Brain microvascular endothelial cell (primary cell): ENCODE results near the gene FAM227A.
A peak's percentile ranks its signal among the peaks of the same experiment; 100 is the strongest.

Experiments used
- DNase-seq: peaks from one replicate; pipeline ENCODE4 v3.0.0-alpha.2; 2020
- H3K27ac ChIP-seq: fragments of 250-450 bp; sonication (Bioruptor Pico); 2 replicates; pipeline ENCODE4 v1.5.1; 2020; ENCODE audit warnings: mild to moderate bottlenecking, moderate library complexity
- H3K27me3 ChIP-seq: fragments of 250-450 bp; sonication (Bioruptor Pico); replicated peaks from 2 replicates; pipeline ENCODE4 v1.5.1; 2020; ENCODE audit warnings: mild to moderate bottlenecking
- H3K36me3 ChIP-seq: fragments of 250-450 bp; sonication (Bioruptor Pico); replicated peaks from 2 replicates; pipeline ENCODE4 v1.5.1; 2020; ENCODE audit warnings: mild to moderate bottlenecking
- H3K4me3 ChIP-seq: 2 replicates; pipeline ENCODE4 v1.5.1; 2011; ENCODE audit warnings: low read depth, mild to moderate bottlenecking, control low read depth, low read length, moderate library complexity
- in situ Hi-C: cut with HindIII; loops from 2 replicates; pipeline ENCODE4 v1.10.0; 2017; ENCODE audit warnings: low sequenced_read_pairs, low pct_ligation_motif_present
- TF ChIP-seq, protein P1 (sequence below): IDR thresholded peaks from 2 replicates; pipeline ENCODE4 v1.5.1; 2011; ENCODE audit warnings: low read depth, mild to moderate bottlenecking, moderate library complexity, low read length, control low read depth, inconsistent platforms; ENCODE audit errors: missing control alignments

FAM227A gene

DNA sequence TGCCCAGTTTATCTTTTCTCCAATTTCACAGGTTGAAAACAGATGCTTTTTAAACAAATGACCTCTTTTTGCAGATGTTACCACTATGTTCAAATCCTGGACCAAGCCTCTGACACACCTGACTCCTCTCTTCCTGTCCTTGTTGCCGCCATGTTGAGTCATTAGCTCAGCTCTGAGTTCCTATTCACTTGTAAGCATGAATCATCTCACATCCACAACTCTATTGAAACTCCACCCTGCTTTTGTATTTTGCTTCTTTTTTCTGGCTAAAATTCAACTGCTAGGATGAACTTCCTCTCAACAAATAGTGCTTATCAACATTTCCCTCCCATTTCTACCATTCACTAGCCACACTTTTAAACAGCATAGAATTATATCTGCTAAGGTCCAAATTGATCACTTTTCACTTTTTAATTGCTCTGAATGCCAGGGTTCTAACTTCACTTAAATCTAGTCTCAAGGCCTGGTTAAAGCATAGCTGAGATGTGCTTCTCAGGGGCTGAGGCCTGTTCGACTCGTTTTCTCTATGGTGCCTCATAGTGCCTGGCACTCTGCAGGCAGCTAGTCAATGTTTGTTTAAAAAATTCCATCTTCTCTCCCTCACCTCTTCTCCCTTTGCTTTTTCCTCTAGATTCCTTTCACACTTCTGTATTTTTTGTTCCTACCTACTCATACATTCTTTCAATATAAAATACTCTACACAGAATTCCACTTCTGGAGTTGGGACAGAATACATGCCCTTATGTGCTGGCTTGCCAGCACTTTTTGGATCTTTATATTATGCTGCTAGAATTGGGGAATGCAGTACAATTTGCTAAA lies 40.6 kb upstream of the FAM227A start:
- H3K4me3 ChIP-seq = peak overlapping the region; percentile 18
- H3K27ac ChIP-seq = peak overlapping the region; percentile 77
- H3K36me3 ChIP-seq = peaks cover 16% of the 10 kb centered on the region
- no peaks in the 10 kb centered on the region for H3K27me3 ChIP-seq
- TF ChIP-seq, protein P1, sequence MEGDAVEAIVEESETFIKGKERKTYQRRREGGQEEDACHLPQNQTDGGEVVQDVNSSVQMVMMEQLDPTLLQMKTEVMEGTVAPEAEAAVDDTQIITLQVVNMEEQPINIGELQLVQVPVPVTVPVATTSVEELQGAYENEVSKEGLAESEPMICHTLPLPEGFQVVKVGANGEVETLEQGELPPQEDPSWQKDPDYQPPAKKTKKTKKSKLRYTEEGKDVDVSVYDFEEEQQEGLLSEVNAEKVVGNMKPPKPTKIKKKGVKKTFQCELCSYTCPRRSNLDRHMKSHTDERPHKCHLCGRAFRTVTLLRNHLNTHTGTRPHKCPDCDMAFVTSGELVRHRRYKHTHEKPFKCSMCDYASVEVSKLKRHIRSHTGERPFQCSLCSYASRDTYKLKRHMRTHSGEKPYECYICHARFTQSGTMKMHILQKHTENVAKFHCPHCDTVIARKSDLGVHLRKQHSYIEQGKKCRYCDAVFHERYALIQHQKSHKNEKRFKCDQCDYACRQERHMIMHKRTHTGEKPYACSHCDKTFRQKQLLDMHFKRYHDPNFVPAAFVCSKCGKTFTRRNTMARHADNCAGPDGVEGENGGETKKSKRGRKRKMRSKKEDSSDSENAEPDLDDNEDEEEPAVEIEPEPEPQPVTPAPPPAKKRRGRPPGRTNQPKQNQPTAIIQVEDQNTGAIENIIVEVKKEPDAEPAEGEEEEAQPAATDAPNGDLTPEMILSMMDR = no peak
- DNase-seq = peak; percentile 80
- in situ Hi-C loops = no loop called here

DNA sequence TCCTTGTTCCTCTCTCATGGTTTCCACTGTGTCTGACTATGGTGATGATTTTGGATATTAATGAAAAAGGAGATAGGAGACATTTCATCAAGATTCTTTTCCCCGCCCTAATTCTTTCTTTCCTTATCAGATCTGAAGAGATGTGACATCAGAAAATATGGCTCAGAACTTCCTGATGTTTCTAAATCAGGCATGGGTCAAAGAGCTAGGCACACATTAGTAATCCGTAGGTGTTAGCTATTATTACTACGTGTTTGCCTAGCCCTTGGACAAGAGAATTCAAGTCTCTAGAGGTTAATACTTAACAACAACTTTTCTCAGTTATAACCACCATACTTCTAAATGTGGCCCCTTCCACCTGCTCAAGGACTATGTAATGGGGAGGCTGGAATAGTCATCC lies 38.7 kb upstream of the FAM227A start:
- H3K36me3 ChIP-seq = peaks cover 23% of the 10 kb centered on the region
- in situ Hi-C loops = no loop called here
- no peaks in the 10 kb centered on the region for H3K27me3 ChIP-seq
- DNase-seq = no peak
- no peak overlapping the region for H3K27ac ChIP-seq
- TF ChIP-seq, protein P1 = no peak
- H3K4me3 ChIP-seq = no peak overlapping the region

GRCh38 chr22:38694049-38694448 lies 37.9 kb upstream of the FAM227A start:
- no peak for DNase-seq
- no peaks in the 10 kb centered on the region for H3K27me3 ChIP-seq
- no peak overlapping the region for H3K4me3 ChIP-seq
- in situ Hi-C loops = no loop called here
- TF ChIP-seq, protein P1 = no peak
- H3K27ac ChIP-seq = no peak overlapping the region
- peaks cover 30% of the 10 kb centered on the region for H3K36me3 ChIP-seq

- H3K36me3 ChIP-seq = peaks cover 67% of the 10 kb centered on the region
- DNase-seq = no peak
- no peak overlapping the region for H3K4me3 ChIP-seq
- H3K27ac ChIP-seq = no peak overlapping the region
- H3K27me3 ChIP-seq = no peaks in the 10 kb centered on the region
- in situ Hi-C loops = no loop called here
- TF ChIP-seq, protein P1 = no peak
Observed at GRCh38 chr22:38689651-38690050, 33.5 kb upstream of the FAM227A start.

DNA sequence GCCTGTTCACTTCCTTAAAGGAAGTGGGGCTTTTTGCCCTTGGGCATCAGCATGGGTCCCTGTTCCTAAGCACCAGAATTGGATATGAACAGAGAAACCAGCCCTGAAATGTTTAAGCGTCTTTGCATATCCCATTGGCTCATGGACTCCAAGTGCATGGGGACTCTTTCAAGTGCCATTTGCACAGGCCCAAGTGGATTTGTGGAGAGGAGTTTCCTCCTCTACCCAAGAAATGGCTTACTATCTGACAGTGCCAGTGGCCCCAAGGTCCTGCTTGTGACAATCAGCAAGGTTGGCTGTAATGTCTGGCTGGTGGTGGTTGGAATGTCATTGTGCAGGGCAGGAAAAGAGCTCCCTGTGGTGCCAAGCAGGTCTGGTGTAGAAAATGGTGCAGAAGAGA lies 29.6 kb upstream of the FAM227A start:
- TF ChIP-seq, protein P1 = no peak
- DNase-seq = no peak
- Histone ChIP-seq H3K4me3 (no peak overlapping the region), H3K36me3 (peaks cover 55% of the 10 kb centered on the region), H3K27ac (no peak overlapping the region), H3K27me3 (no peaks in the 10 kb centered on the region)
- in situ Hi-C loops = no loop called here

- in situ Hi-C loops = no loop called here
- peaks cover 51% of the 10 kb centered on the region for H3K36me3 ChIP-seq
Observed at GRCh38 chr22:38684895-38685294, 28.7 kb upstream of the FAM227A start.

More at GRCh38 chr22:38684895-38685294, 28.7 kb upstream of the FAM227A start:
- DNase-seq = no peak
- H3K27me3 ChIP-seq = no peaks in the 10 kb centered on the region
- TF ChIP-seq, protein P1 = no peak
- no peak overlapping the region for H3K4me3 ChIP-seq
- no peak overlapping the region for H3K27ac ChIP-seq
